Raji (cell line): Measurements from ENCODE around the gene RNF157.

Source experiments
- POLR2A ChIP-seq: IDR thresholded peaks from 2 replicates; pipeline ENCODE4 v1.6.1; 2011; ENCODE audit warnings: low read depth, low read length, control low read depth; ENCODE audit not compliant: insufficient read depth

Gene RNF157

GRCh38 chr17:76148015-76148326 lies 92.3 kb downstream of the RNF157 start:
- TF ChIP-seq POLR2A = no peak

- no peak for TF ChIP-seq POLR2A
These were observed 92.9 kb downstream of the RNF157 start for GRCh38 chr17:76147211-76148014.

GRCh38 chr17:76146053-76146851 lies 94.0 kb downstream of the RNF157 start:
- TF ChIP-seq POLR2A = no peak

GRCh38 chr17:76145231-76146052 lies 94.9 kb downstream of the RNF157 start:
- TF ChIP-seq POLR2A = no peak

GRCh38 chr17:76142585-76143041 lies 97.7 kb downstream of the RNF157 start:
- TF ChIP-seq POLR2A = no peak

GRCh38 chr17:76142039-76142584 lies 98.2 kb downstream of the RNF157 start:
- TF ChIP-seq POLR2A = no peak

GRCh38 chr17:76141212-76142038 lies 98.9 kb downstream of the RNF157 start, which contains the start of gene FOXJ1:
Gene FOXJ1, minus strand, starts transcription at chr17:76141245. Its CDS starts 850 bp downstream, at chr17:76140395.
- TF ChIP-seq POLR2A = no peak

- TF ChIP-seq POLR2A = no peak
These were observed 99.6 kb downstream of the RNF157 start for GRCh38 chr17:76140661-76141211.

- no peak for TF ChIP-seq POLR2A
These were observed 100.3 kb downstream of the RNF157 start for GRCh38 chr17:76139801-76140660.

GRCh38 chr17:76138896-76139752 lies 101.2 kb downstream of the RNF157 start:
- no peak for TF ChIP-seq POLR2A

GRCh38 chr17:76138234-76138895 lies 101.9 kb downstream of the RNF157 start:
- no peak for TF ChIP-seq POLR2A
